Measurements from ENCODE around the gene CNTN4.

CNTN4 gene

DNA sequence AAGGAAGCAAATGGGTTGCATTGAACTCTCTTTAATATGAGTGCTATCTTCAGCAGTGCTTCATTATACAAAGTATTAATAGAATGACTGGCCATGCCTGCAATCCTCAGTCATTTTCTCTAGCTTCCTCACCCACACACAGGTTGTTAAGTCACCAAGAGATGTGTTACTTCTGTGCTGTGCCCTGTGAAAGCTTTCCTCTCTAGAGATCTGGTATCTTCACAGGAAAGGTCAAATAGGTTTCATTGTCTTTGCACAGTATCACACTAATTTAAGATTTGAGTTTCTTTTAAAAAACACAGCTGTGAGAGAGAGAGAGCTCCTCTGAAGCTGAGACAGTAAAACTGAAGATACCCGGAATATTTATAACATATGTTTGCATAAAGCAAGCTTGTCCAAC, 278.6 kb downstream of the CNTN4 start:
- H3K9ac ChIP-seq (ENCODE audit: low read length), result no peak overlapping the region
- no peak overlapping the region for H2AFZ ChIP-seq (ENCODE audit: low read depth, low read length)
- H3K79me2 ChIP-seq (ENCODE audit: low read length), result no peaks in the 10 kb centered on the region
- no peaks in the 10 kb centered on the region for H3K9me3 ChIP-seq (ENCODE audit: insufficient read depth, low read length)
- TF ChIP-seq, protein P1, sequence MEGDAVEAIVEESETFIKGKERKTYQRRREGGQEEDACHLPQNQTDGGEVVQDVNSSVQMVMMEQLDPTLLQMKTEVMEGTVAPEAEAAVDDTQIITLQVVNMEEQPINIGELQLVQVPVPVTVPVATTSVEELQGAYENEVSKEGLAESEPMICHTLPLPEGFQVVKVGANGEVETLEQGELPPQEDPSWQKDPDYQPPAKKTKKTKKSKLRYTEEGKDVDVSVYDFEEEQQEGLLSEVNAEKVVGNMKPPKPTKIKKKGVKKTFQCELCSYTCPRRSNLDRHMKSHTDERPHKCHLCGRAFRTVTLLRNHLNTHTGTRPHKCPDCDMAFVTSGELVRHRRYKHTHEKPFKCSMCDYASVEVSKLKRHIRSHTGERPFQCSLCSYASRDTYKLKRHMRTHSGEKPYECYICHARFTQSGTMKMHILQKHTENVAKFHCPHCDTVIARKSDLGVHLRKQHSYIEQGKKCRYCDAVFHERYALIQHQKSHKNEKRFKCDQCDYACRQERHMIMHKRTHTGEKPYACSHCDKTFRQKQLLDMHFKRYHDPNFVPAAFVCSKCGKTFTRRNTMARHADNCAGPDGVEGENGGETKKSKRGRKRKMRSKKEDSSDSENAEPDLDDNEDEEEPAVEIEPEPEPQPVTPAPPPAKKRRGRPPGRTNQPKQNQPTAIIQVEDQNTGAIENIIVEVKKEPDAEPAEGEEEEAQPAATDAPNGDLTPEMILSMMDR (IDR thresholded peaks at IDR 0.05; ENCODE audit: low read depth, low read length), result no peak
- TF ChIP-seq EZH2phosphoT487 (IDR thresholded peaks at IDR 0.05; ENCODE audit: low read depth), result no peak
- H3K27me3 ChIP-seq (ENCODE audit: low read depth, low read length), result no peaks in the 10 kb centered on the region
- H3K4me3 ChIP-seq (ENCODE audit: low read length), result no peak overlapping the region
- no peaks in the 10 kb centered on the region for H3K4me1 ChIP-seq (ENCODE audit: low read length)
- no peak overlapping the region for H3K4me2 ChIP-seq (ENCODE audit: low read length)
- no peak overlapping the region for H3K27ac ChIP-seq (ENCODE audit: low read length)
- no peaks in the 10 kb centered on the region for H4K20me1 ChIP-seq (ENCODE audit: insufficient read depth, low read length)
- H3K36me3 ChIP-seq (replicated peaks; ENCODE audit: low read depth, low read length), result no peaks in the 10 kb centered on the region

DNA sequence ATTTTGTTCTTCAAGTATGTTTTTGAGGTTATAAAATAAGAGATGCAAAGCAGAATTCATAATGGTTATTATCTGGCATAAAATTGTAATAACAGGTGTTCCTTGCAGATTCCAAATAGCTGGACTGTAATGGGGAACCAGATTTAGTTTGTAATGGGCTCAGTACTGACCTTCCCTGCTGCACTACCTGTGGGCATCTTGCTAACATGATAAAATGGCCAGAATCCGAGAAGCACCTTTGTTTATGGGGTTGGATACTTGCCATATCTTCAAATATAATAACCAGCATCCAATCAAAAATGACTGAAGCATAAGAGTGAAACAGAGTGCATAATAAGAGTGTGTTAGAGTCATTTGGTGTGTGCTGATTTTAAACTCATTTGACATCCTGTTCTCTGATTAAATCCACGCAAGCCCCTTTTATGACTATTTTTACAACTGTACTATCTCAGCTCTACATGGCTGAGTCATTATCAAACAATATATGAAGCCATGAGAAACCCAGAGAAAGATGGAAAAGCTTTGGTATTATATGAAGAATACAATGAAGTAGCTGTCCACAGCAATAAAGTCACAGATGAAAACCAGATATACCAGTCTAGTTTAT, 292.4 kb downstream of the CNTN4 start:
- no peaks in the 10 kb centered on the region for H4K20me1 ChIP-seq (ENCODE audit: insufficient read depth, low read length)

DNA sequence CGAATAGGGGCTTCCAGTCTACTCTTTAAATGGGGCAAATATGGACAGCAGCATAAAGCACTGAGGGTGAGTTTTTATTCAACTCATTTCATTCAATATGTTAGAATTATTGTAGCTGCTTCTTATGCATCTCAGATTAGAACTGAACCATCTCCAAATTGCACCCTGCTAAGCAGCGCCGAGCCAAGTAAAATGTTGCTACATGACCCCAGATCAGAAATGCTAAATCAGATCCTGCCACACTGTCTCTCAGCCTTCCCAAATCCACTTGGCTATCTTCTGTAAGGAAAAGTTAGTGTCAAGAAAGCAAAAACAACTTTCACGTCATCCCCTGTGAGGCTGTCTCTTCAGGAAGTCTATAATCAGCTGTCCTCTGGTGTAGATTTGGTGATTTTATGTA, 293.2 kb downstream of the CNTN4 start:
- Histone ChIP-seq H3K9ac (ENCODE audit: low read length) (no peak overlapping the region), H3K27me3 (ENCODE audit: low read depth, low read length) (0 out of 2 replicates have a peak, but pooled peaks cover 4% of the 10 kb centered on the region), H2AFZ (ENCODE audit: low read depth, low read length) (no peak overlapping the region), H3K4me1 (ENCODE audit: low read length) (no peaks in the 10 kb centered on the region), H3K36me3 (replicated peaks; ENCODE audit: low read depth, low read length) (no peaks in the 10 kb centered on the region), H4K20me1 (ENCODE audit: insufficient read depth, low read length) (no peaks in the 10 kb centered on the region), H3K27ac (ENCODE audit: low read length) (no peak overlapping the region), H3K9me3 (ENCODE audit: insufficient read depth, low read length) (no peaks in the 10 kb centered on the region), H3K4me3 (ENCODE audit: low read length) (no peak overlapping the region), H3K4me2 (ENCODE audit: low read length) (no peak overlapping the region), H3K79me2 (ENCODE audit: low read length) (no peaks in the 10 kb centered on the region)
- TF ChIP-seq, protein P1 (IDR thresholded peaks at IDR 0.05; ENCODE audit: low read depth, low read length), result no peak
- TF ChIP-seq EZH2phosphoT487 (IDR thresholded peaks at IDR 0.05; ENCODE audit: low read depth), result no peak

More for the DNA sequence above, 292.4 kb downstream of the CNTN4 start:
- TF ChIP-seq, protein P1 (IDR thresholded peaks at IDR 0.05; ENCODE audit: low read depth, low read length), result no peak
- TF ChIP-seq EZH2phosphoT487 (IDR thresholded peaks at IDR 0.05; ENCODE audit: low read depth), result no peak
- Histone ChIP-seq H2AFZ (ENCODE audit: low read depth, low read length) (no peak overlapping the region), H3K9me3 (ENCODE audit: insufficient read depth, low read length) (no peaks in the 10 kb centered on the region), H3K27me3 (ENCODE audit: low read depth, low read length) (0 out of 2 replicates have a peak, but pooled peaks cover 4% of the 10 kb centered on the region), H3K4me2 (ENCODE audit: low read length) (no peak overlapping the region), H3K9ac (ENCODE audit: low read length) (no peak overlapping the region), H3K27ac (ENCODE audit: low read length) (no peak overlapping the region), H3K36me3 (replicated peaks; ENCODE audit: low read depth, low read length) (no peaks in the 10 kb centered on the region), H3K4me1 (ENCODE audit: low read length) (no peaks in the 10 kb centered on the region), H3K79me2 (ENCODE audit: low read length) (no peaks in the 10 kb centered on the region), H3K4me3 (ENCODE audit: low read length) (no peak overlapping the region)

DNA sequence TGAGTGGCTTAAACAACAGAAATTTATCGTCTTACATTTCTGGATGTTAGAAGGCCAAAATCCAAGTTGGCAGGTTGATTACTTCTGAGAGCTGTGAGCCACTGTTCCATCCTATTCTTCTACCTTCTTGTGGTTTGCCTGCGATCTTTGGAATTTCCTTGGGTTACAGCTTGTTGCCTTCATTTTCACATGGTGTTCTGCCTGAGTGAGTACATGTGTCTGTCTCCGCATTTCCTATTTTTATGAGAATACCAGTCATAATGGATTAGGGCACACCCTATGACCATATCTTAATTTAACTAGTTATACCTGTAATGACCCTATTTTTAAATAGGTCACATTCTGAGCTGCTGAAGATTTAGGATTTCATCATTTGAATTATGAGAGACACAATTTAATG, 294.3 kb downstream of the CNTN4 start:
- Histone ChIP-seq H2AFZ (ENCODE audit: low read depth, low read length) (no peak overlapping the region), H3K36me3 (replicated peaks; ENCODE audit: low read depth, low read length) (no peaks in the 10 kb centered on the region), H3K27ac (ENCODE audit: low read length) (no peak overlapping the region), H3K4me2 (ENCODE audit: low read length) (no peak overlapping the region), H3K4me1 (ENCODE audit: low read length) (no peaks in the 10 kb centered on the region), H3K9ac (ENCODE audit: low read length) (no peak overlapping the region), H4K20me1 (ENCODE audit: insufficient read depth, low read length) (no peaks in the 10 kb centered on the region), H3K79me2 (ENCODE audit: low read length) (no peaks in the 10 kb centered on the region), H3K9me3 (ENCODE audit: insufficient read depth, low read length) (no peaks in the 10 kb centered on the region), H3K27me3 (ENCODE audit: low read depth, low read length) (0 out of 2 replicates have a peak, but pooled peaks cover 4% of the 10 kb centered on the region), H3K4me3 (ENCODE audit: low read length) (no peak overlapping the region)
- no peak for TF ChIP-seq EZH2phosphoT487 (IDR thresholded peaks at IDR 0.05; ENCODE audit: low read depth)
- TF ChIP-seq, protein P1 (IDR thresholded peaks at IDR 0.05; ENCODE audit: low read depth, low read length), result peak; percentile 41

Measured in OCI-LY3 (cell line).